Lung (tissue), 12 donors: ENCODE results near the gene KIF25. TPM values are rescaled to one million over a fixed set of nuclear protein-coding genes. Genes with fewer than 3 reads are reported as not detected.

ENCODE experiments used
- ATAC-seq: fragments of 200-7000 bp; cut with Tn5 transposase; one replicate; pipeline ENCODE4 v1.9.1; 2020; ENCODE audit warnings: moderate number of reproducible peaks; ENCODE audit not compliant: insufficient read depth, low FRiP score
- DNase-seq, 3 donors: peaks; one replicate each; pipeline ENCODE4 v3.0.0-alpha.2; 2013 to 2017
- H3K27ac ChIP-seq, 2 donors: one replicate each; pipeline ENCODE4 v1.5.1; 2013; ENCODE audit warnings: mild to moderate bottlenecking in 2 of 2, moderate library complexity in 2 of 2, control low read depth in 1 of 2, inconsistent platforms in 1 of 2, low read depth in 1 of 2, low read length in 1 of 2
- H3K27me3 ChIP-seq, 3 donors: one replicate each; pipeline ENCODE4 v1.5.1; 2013; ENCODE audit warnings: low read length in 2 of 3; ENCODE audit not compliant: control insufficient read depth in 3 of 3, insufficient read depth in 3 of 3
- H3K36me3 ChIP-seq, 4 donors: one replicate each; pipeline ENCODE4 v1.5.1; 2013; ENCODE audit warnings: low read length in 4 of 4, mild to moderate bottlenecking in 1 of 4, moderate library complexity in 1 of 4; ENCODE audit not compliant: control insufficient read depth in 4 of 4, insufficient read depth in 4 of 4
- H3K4me1 ChIP-seq, 5 donors: one replicate each; pipeline ENCODE4 v1.5.1; 2013; ENCODE audit warnings: low read length in 5 of 5, mild to moderate bottlenecking in 2 of 5, moderate library complexity in 1 of 5; ENCODE audit not compliant: control insufficient read depth in 5 of 5, insufficient read depth in 5 of 5
- H3K4me3 ChIP-seq: one replicate; pipeline ENCODE4 v1.5.1; 2013; ENCODE audit warnings: mild to moderate bottlenecking, control low read depth, moderate library complexity
- H3K9ac ChIP-seq, 2 donors: one replicate each; pipeline ENCODE4 v1.5.1; 2013; ENCODE audit warnings: low read length in 2 of 2, control low read depth in 1 of 2; ENCODE audit not compliant: insufficient read depth in 1 of 2
- H3K9me3 ChIP-seq, 4 donors: one replicate each; pipeline ENCODE4 v1.5.1; 2013; ENCODE audit warnings: low read length in 3 of 4, mild to moderate bottlenecking in 1 of 4, moderate library complexity in 1 of 4; ENCODE audit not compliant: control insufficient read depth in 4 of 4, insufficient read depth in 3 of 4
- CTCF ChIP-seq: IDR thresholded peaks from 2 replicates; pipeline ENCODE4 v1.5.1; 2012; ENCODE audit warnings: mild to moderate bottlenecking; ENCODE audit errors: control extremely low read depth, extremely low read depth
- WGBS, 2 donors: extraction: QIAGEN DNeasy Blood & Tissue Kit; methylation state at CpG; one replicate each; pipeline ENCODE4 v1.1.7; 2013; 5-methylcytosine and 5-hydroxymethylcytosine counted together
- polyA plus RNA-seq, 2 donors: library from polyadenylated mRNA; stranded (reverse); fragments of 200-250 nt; gene quantifications; one replicate each; pipeline ENCODE4 v1.2.1, GENCODE V29; 2013
- total RNA-seq, 2 donors: library from RNA; depleted of rRNA in 1 of 2; stranded (reverse); fragments of >200 nt in 1 of 2; gene quantifications; one replicate each; pipeline ENCODE4 v1.2.1, GENCODE V29; 2014 to 2021
- donor health status: control.
- donor health status: control.
- donor health status: Bipolar disorder and iron deficiency.
- donor health status: healthy.
- donor health status: DM: yes; HTN: yes; CAD: no.

The KIF25 gene
- total and polyA plus RNA-seq, 4 donors = 0.24 to 5.3 (median 0.53) TPM

DNA sequence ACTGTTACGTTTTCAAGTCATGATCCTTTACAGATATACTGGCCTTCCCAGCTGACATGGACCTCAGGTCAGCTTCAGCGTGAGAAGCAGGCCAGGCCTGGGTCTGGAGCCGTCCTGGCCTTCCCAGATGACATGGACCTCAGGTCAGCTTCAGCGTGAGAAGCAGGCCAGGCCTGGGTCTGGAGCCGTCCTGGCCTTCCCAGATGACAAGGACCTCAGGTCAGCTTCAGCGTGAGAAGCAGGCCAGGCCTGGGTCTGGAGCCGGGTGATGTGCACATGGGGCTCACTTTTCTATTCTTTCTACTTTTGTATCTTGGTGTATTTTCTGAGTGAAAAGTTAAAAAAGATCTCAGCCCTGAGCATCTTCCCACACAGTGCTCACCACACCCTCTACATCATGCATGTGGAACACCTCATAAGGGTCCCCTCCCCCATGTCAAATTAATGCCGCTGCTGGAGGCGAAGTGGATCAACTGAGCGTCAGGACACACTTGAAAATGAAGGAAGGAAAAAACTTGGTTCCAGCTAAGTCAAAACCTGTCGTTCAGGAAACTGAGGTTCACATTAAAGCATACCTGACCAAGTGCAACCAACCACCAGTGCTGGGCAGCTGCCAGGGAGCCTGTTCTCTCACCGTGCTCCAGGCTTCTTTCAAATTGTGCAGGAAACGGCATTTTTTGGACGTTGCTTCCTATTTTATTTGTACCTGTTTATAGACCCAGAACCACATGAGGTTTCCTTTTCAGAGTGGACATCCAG lies 32.2 kb downstream of the KIF25 start:
- no peak overlapping the region for H3K4me3 ChIP-seq
- H3K9me3 ChIP-seq = no peaks in the 10 kb centered on the region
- no peak overlapping the region for H3K27ac ChIP-seq
- peaks cover 5 to 57% (median 22%) of the 10 kb centered on the region in 5 donors for H3K4me1 ChIP-seq
- no peaks in the 10 kb centered on the region for H3K27me3 ChIP-seq
- H3K36me3 ChIP-seq = no peaks in the 10 kb centered on the region
- TF ChIP-seq CTCF = no peak
- WGBS, 2 donors = 67 to 72% methylated on average over 14 of the region's 14 CpGs
- DNase-seq = peak in 1 of 3 donors; percentile 58
- H3K9ac ChIP-seq = peak overlapping the region in 1 of 2 donors; percentile 3
- no peak for ATAC-seq

- Histone ChIP-seq H3K36me3 (no peaks in the 10 kb centered on the region), H3K27ac (no peak overlapping the region), H3K9ac (no peak overlapping the region), H3K4me3 (no peak overlapping the region), H3K9me3 (no peaks in the 10 kb centered on the region), H3K4me1 (peaks cover 5 to 60% (median 22%) of the 10 kb centered on the region in 5 donors), H3K27me3 (no peaks in the 10 kb centered on the region)
- TF ChIP-seq CTCF = no peak
- peak in 2 of 3 donors; percentile 70 to 87 for DNase-seq
- no peak for ATAC-seq
- WGBS, 2 donors = 50 to 59% methylated on average over 5 of the region's 5 CpGs
Measured at GRCh38 chr6:168030218-168030746, 32.8 kb downstream of the KIF25 start.

GRCh38 chr6:168030908-168031307 lies 33.4 kb downstream of the KIF25 start:
- peaks cover 5 to 59% (median 22%) of the 10 kb centered on the region in 5 donors for H3K4me1 ChIP-seq
- H3K9me3 ChIP-seq = no peaks in the 10 kb centered on the region
- H3K36me3 ChIP-seq = peaks cover 0 to 4% (median 0%) of the 10 kb centered on the region in 4 donors
- no peaks in the 10 kb centered on the region for H3K27me3 ChIP-seq
- 81 to 89% methylated on average over 2 of the region's 2 CpGs for WGBS, 2 donors
- ATAC-seq (no peak), DNase-seq (no peak)
- no peak overlapping the region for H3K9ac ChIP-seq
- no peak for TF ChIP-seq CTCF
- H3K27ac ChIP-seq = no peak overlapping the region
- H3K4me3 ChIP-seq = no peak overlapping the region
